ENCODE measurements around the gene PDHB. TPM values are rescaled to one million over a fixed set of nuclear protein-coding genes. Genes with fewer than 3 reads are reported as not detected.

The PDHB gene
- total RNA-seq, 1 donor from 2014 or later = 87.7 TPM

GRCh38 chr3:58418227-58418626 is 15.4 kb downstream of the PDHB start:
- Histone ChIP-seq H3K27me3 (ENCODE audit: insufficient read depth, low read length) (no peaks in the 10 kb centered on the region), H3K9ac (ENCODE audit: low read length) (no peak overlapping the region), H4K20me1 (ENCODE audit: insufficient read depth, low read length) (no peaks in the 10 kb centered on the region), H3K36me3 (ENCODE audit: insufficient read depth, low read length) (peaks cover 6% of the 10 kb centered on the region), H3K27ac (ENCODE audit: low read depth, low read length) (no peak overlapping the region), H3K4me3 (ENCODE audit: insufficient read depth, low read depth, low read length) (no peak overlapping the region), H3K4me1 (ENCODE audit: insufficient read depth, low read length) (no peaks in the 10 kb centered on the region), H3K4me2 (ENCODE audit: low read length) (no peak overlapping the region), H3K9me3 (ENCODE audit: insufficient read depth, low read depth, low read length) (no peaks in the 10 kb centered on the region), H2AFZ (ENCODE audit: low read depth, low read length) (no peak overlapping the region), H3K79me2 (ENCODE audit: insufficient read depth, low read length) (no peaks in the 10 kb centered on the region)
- no peak for TF ChIP-seq EZH2 (IDR thresholded peaks at IDR 0.05; ENCODE audit: insufficient read depth, low read length)
- no peak for TF ChIP-seq CTCF (IDR thresholded peaks at IDR 0.05; ENCODE audit: insufficient read depth, low read depth, low read length)
- DNase-seq (ENCODE audit: low read depth) (no peak), FAIRE-seq (no peak)
- Mint-ChIP-seq H3K27ac (ENCODE audit: unreplicated experiment) (no peak overlapping the region), H3K27me3 (ENCODE audit: low read depth, unreplicated experiment) (no peaks in the 10 kb centered on the region), H3K9me3 (ENCODE audit: unreplicated experiment) (no peaks in the 10 kb centered on the region), H3K36me3 (ENCODE audit: low read depth, unreplicated experiment) (peaks cover 3% of the 10 kb centered on the region), H3K4me1 (ENCODE audit: low read depth, unreplicated experiment) (peaks cover 2% of the 10 kb centered on the region), H3K4me3 (ENCODE audit: unreplicated experiment) (no peak overlapping the region)

- no peak overlapping the region for H3K4me3 Mint-ChIP-seq (ENCODE audit: unreplicated experiment)
- H3K79me2 ChIP-seq (ENCODE audit: insufficient read depth, low read length) = no peaks in the 10 kb centered on the region
- no peak overlapping the region for H3K9ac ChIP-seq (ENCODE audit: low read length)
- no peak overlapping the region for H3K4me2 ChIP-seq (ENCODE audit: low read length)
- no peaks in the 10 kb centered on the region for H3K4me1 ChIP-seq (ENCODE audit: insufficient read depth, low read length)
- DNase-seq (ENCODE audit: low read depth) (no peak), FAIRE-seq (no peak)
- no peaks in the 10 kb centered on the region for H3K27me3 ChIP-seq (ENCODE audit: insufficient read depth, low read length)
- H3K36me3 Mint-ChIP-seq (ENCODE audit: low read depth, unreplicated experiment) = peaks cover 8% of the 10 kb centered on the region
- H3K4me3 ChIP-seq (ENCODE audit: insufficient read depth, low read depth, low read length) = no peak overlapping the region
- no peaks in the 10 kb centered on the region for H3K27me3 Mint-ChIP-seq (ENCODE audit: low read depth, unreplicated experiment)
- H3K36me3 ChIP-seq (ENCODE audit: insufficient read depth, low read length) = peaks cover 2% of the 10 kb centered on the region
- H3K9me3 ChIP-seq (ENCODE audit: insufficient read depth, low read depth, low read length) = no peaks in the 10 kb centered on the region
- no peak overlapping the region for H3K27ac ChIP-seq (ENCODE audit: low read depth, low read length)
- H3K4me1 Mint-ChIP-seq (ENCODE audit: low read depth, unreplicated experiment) = peaks cover 2% of the 10 kb centered on the region
- TF ChIP-seq EZH2 (IDR thresholded peaks at IDR 0.05; ENCODE audit: insufficient read depth, low read length) (no peak), CTCF (IDR thresholded peaks at IDR 0.05; ENCODE audit: insufficient read depth, low read depth, low read length) (no peak)
- H3K9me3 Mint-ChIP-seq (ENCODE audit: unreplicated experiment) = no peaks in the 10 kb centered on the region
- no peak overlapping the region for H3K27ac Mint-ChIP-seq (ENCODE audit: unreplicated experiment)
- no peaks in the 10 kb centered on the region for H4K20me1 ChIP-seq (ENCODE audit: insufficient read depth, low read length)
- no peak overlapping the region for H2AFZ ChIP-seq (ENCODE audit: low read depth, low read length)
Measured at GRCh38 chr3:58417075-58417474, 16.6 kb downstream of the PDHB start.

- no peaks in the 10 kb centered on the region for H3K27me3 ChIP-seq (ENCODE audit: insufficient read depth, low read length)
- H3K36me3 ChIP-seq (ENCODE audit: insufficient read depth, low read length) = peaks cover 5% of the 10 kb centered on the region
- H3K9me3 ChIP-seq (ENCODE audit: insufficient read depth, low read depth, low read length) = no peaks in the 10 kb centered on the region
- peaks cover 2% of the 10 kb centered on the region for H3K4me1 Mint-ChIP-seq (ENCODE audit: low read depth, unreplicated experiment)
- no peaks in the 10 kb centered on the region for H4K20me1 ChIP-seq (ENCODE audit: insufficient read depth, low read length)
- no peak for TF ChIP-seq CTCF (IDR thresholded peaks at IDR 0.05; ENCODE audit: insufficient read depth, low read depth, low read length)
- no peak for TF ChIP-seq EZH2 (IDR thresholded peaks at IDR 0.05; ENCODE audit: insufficient read depth, low read length)
- no peak overlapping the region for H3K4me3 ChIP-seq (ENCODE audit: insufficient read depth, low read depth, low read length)
- no peak overlapping the region for H2AFZ ChIP-seq (ENCODE audit: low read depth, low read length)
- peaks cover 11% of the 10 kb centered on the region for H3K36me3 Mint-ChIP-seq (ENCODE audit: low read depth, unreplicated experiment)
- H3K4me3 Mint-ChIP-seq (ENCODE audit: unreplicated experiment) = no peak overlapping the region
- no peak overlapping the region for H3K27ac ChIP-seq (ENCODE audit: low read depth, low read length)
- H3K9me3 Mint-ChIP-seq (ENCODE audit: unreplicated experiment) = no peaks in the 10 kb centered on the region
- H3K9ac ChIP-seq (ENCODE audit: low read length) = no peak overlapping the region
- H3K27ac Mint-ChIP-seq (ENCODE audit: unreplicated experiment) = no peak overlapping the region
- H3K4me1 ChIP-seq (ENCODE audit: insufficient read depth, low read length) = no peaks in the 10 kb centered on the region
- FAIRE-seq = no peak
- no peak for DNase-seq (ENCODE audit: low read depth)
- no peaks in the 10 kb centered on the region for H3K27me3 Mint-ChIP-seq (ENCODE audit: low read depth, unreplicated experiment)
- no peaks in the 10 kb centered on the region for H3K79me2 ChIP-seq (ENCODE audit: insufficient read depth, low read length)
- no peak overlapping the region for H3K4me2 ChIP-seq (ENCODE audit: low read length)
Measured at GRCh38 chr3:58416191-58416590, 17.4 kb downstream of the PDHB start.
